Activated CD4-positive, alpha-beta T cell treated with anti-CD3 and anti-CD28 coated beads, Interleukin-2, amount 10 ng/mL, durations not matched to agents 24 days and 14 days (primary cell): ENCODE results near the gene TIMP2. TPM values are rescaled to one million over a fixed set of nuclear protein-coding genes. Genes with fewer than 3 reads are reported as not detected.

Experiments
- DNase-seq: peaks from one replicate; pipeline ENCODE4 v3.0.0; 2022
- H3K27ac Mint-ChIP-seq: one replicate; pipeline ENCODE4 v1.8.0; 2022; ENCODE audit warnings: mild to moderate bottlenecking, mixed read lengths
- H3K27me3 Mint-ChIP-seq: one replicate; pipeline ENCODE4 v1.8.0; 2022; ENCODE audit warnings: mixed read lengths
- H3K36me3 Mint-ChIP-seq: one replicate; pipeline ENCODE4 v1.8.0; 2022; ENCODE audit warnings: low read depth, mild to moderate bottlenecking, mixed read lengths
- H3K4me1 Mint-ChIP-seq: one replicate; pipeline ENCODE4 v1.8.0; 2021; ENCODE audit warnings: mixed read lengths
- H3K4me3 Mint-ChIP-seq: one replicate; pipeline ENCODE4 v1.8.0; 2022; ENCODE audit warnings: mild to moderate bottlenecking, moderate library complexity, mixed read lengths
- H3K9me3 Mint-ChIP-seq: one replicate; pipeline ENCODE4 v1.8.0; 2021; ENCODE audit warnings: mixed read lengths
- intact Hi-C: fragments of 100-400 bp; cut with micrococcal nuclease; formaldehyde crosslinking; loops from one replicate; pipeline ENCODE4 v1.15.1; 2023
- total RNA-seq: library from RNA; stranded (reverse); gene quantifications from 2 replicates; pipeline ENCODE4 v1.2.3, GENCODE V29; 2022

Gene TIMP2
- total RNA-seq: 0.54 and 0.64 TPM in 2 replicates

- H3K4me1 Mint-ChIP-seq: peaks cover 8% of the 10 kb centered on the region
- intact Hi-C loops: loop anchor here (2.0 kb wide), 1 partner anchor 58 kb away; no protein-coding TSS in a partner anchor
- peak; percentile 90 for DNase-seq
- H3K9me3 Mint-ChIP-seq: no peaks in the 10 kb centered on the region
- no peak within 1 kb of the TSS for H3K27ac Mint-ChIP-seq
- peaks cover 28% of the 10 kb centered on the region for H3K27me3 Mint-ChIP-seq
- H3K36me3 Mint-ChIP-seq: no peaks in the 10 kb centered on the region
- peak within 1 kb of the TSS; percentile 70 for H3K4me3 Mint-ChIP-seq
These were observed at the start of gene TIMP2 for GRCh38 chr17:78925234-78925633. Gene TIMP2, minus strand, starts transcription at chr17:78925387. Its CDS starts 299 bp downstream, at chr17:78925088.

- Mint-ChIP-seq H3K27ac (no peak overlapping the region), H3K9me3 (no peaks in the 10 kb centered on the region), H3K4me3 (no peak overlapping the region), H3K27me3 (no peaks in the 10 kb centered on the region), H3K4me1 (peaks cover 15% of the 10 kb centered on the region), H3K36me3 (peaks cover 35% of the 10 kb centered on the region)
- intact Hi-C loops: loop anchor here (5.0 kb wide), 1 partner anchor 477 kb away; no protein-coding TSS in a partner anchor
- DNase-seq: no peak
These were observed 48.8 kb upstream of the TIMP2 start for GRCh38 chr17:78973792-78974520.

- no peaks in the 10 kb centered on the region for H3K27me3 Mint-ChIP-seq
These were observed 48.0 kb upstream of the TIMP2 start for GRCh38 chr17:78973196-78973595.

GRCh38 chr17:78972507-78973105 lies 47.4 kb upstream of the TIMP2 start:
- no peak overlapping the region for H3K27ac Mint-ChIP-seq
- H3K4me3 Mint-ChIP-seq: no peak overlapping the region
- DNase-seq: no peak
- H3K27me3 Mint-ChIP-seq: no peaks in the 10 kb centered on the region
- intact Hi-C loops: loop anchor here (5.0 kb wide), 1 partner anchor 475 kb away; no protein-coding TSS in a partner anchor
- peaks cover 14% of the 10 kb centered on the region for H3K4me1 Mint-ChIP-seq
- H3K36me3 Mint-ChIP-seq: peaks cover 36% of the 10 kb centered on the region
- no peaks in the 10 kb centered on the region for H3K9me3 Mint-ChIP-seq

More at GRCh38 chr17:78973196-78973595, 48.0 kb upstream of the TIMP2 start:
- H3K36me3 Mint-ChIP-seq: peaks cover 37% of the 10 kb centered on the region
- no peak overlapping the region for H3K4me3 Mint-ChIP-seq
- intact Hi-C loops: loop anchor here (5.0 kb wide), 1 partner anchor 476 kb away; no protein-coding TSS in a partner anchor
- no peak overlapping the region for H3K27ac Mint-ChIP-seq
- H3K9me3 Mint-ChIP-seq: no peaks in the 10 kb centered on the region
- no peak for DNase-seq
- peaks cover 15% of the 10 kb centered on the region for H3K4me1 Mint-ChIP-seq

GRCh38 chr17:78971756-78972506 lies 46.7 kb upstream of the TIMP2 start:
- Mint-ChIP-seq H3K9me3 (no peaks in the 10 kb centered on the region), H3K36me3 (peaks cover 30% of the 10 kb centered on the region), H3K27ac (no peak overlapping the region), H3K4me1 (peaks cover 10% of the 10 kb centered on the region), H3K4me3 (no peak overlapping the region), H3K27me3 (no peaks in the 10 kb centered on the region)
- no peak for DNase-seq
- intact Hi-C loops: loop anchor here (1.0 to 5.0 kb wide), 2 partner anchors 107 to 475 kb away; no protein-coding TSS in a partner anchor

GRCh38 chr17:78970834-78971755 lies 45.9 kb upstream of the TIMP2 start:
- H3K4me3 Mint-ChIP-seq: no peak overlapping the region
- no peaks in the 10 kb centered on the region for H3K27me3 Mint-ChIP-seq
- H3K9me3 Mint-ChIP-seq: no peaks in the 10 kb centered on the region
- peaks cover 10% of the 10 kb centered on the region for H3K4me1 Mint-ChIP-seq
- intact Hi-C loops: loop anchor here (1.0 to 5.0 kb wide), 2 partner anchors 106 to 474 kb away; no protein-coding TSS in a partner anchor
- DNase-seq: peak; percentile 92
- peaks cover 30% of the 10 kb centered on the region for H3K36me3 Mint-ChIP-seq
- peak overlapping the region; percentile 78 for H3K27ac Mint-ChIP-seq

- Mint-ChIP-seq H3K27ac (no peak overlapping the region), H3K4me1 (peaks cover 8% of the 10 kb centered on the region), H3K36me3 (peaks cover 27% of the 10 kb centered on the region), H3K4me3 (no peak overlapping the region), H3K27me3 (no peaks in the 10 kb centered on the region), H3K9me3 (no peaks in the 10 kb centered on the region)
- no peak for DNase-seq
- intact Hi-C loops: loop anchor here (5.0 kb wide), 1 partner anchor 473 kb away; no protein-coding TSS in a partner anchor
These were observed 44.7 kb upstream of the TIMP2 start for GRCh38 chr17:78969865-78970264.

- intact Hi-C loops: no loop called here
- no peak overlapping the region for H3K4me3 Mint-ChIP-seq
- H3K4me1 Mint-ChIP-seq: peaks cover 8% of the 10 kb centered on the region
- no peaks in the 10 kb centered on the region for H3K9me3 Mint-ChIP-seq
- H3K36me3 Mint-ChIP-seq: peaks cover 25% of the 10 kb centered on the region
- no peak overlapping the region for H3K27ac Mint-ChIP-seq
- DNase-seq: no peak
- H3K27me3 Mint-ChIP-seq: no peaks in the 10 kb centered on the region
These were observed 42.7 kb upstream of the TIMP2 start for GRCh38 chr17:78967782-78968362.

GRCh38 chr17:78966910-78967600 lies 41.9 kb upstream of the TIMP2 start:
- Mint-ChIP-seq H3K27ac (no peak overlapping the region), H3K4me1 (peaks cover 8% of the 10 kb centered on the region), H3K4me3 (no peak overlapping the region), H3K27me3 (no peaks in the 10 kb centered on the region), H3K9me3 (no peaks in the 10 kb centered on the region), H3K36me3 (peaks cover 20% of the 10 kb centered on the region)
- intact Hi-C loops: no loop called here
- DNase-seq: no peak

- Mint-ChIP-seq H3K27me3 (no peaks in the 10 kb centered on the region), H3K4me1 (peaks cover 4% of the 10 kb centered on the region), H3K27ac (no peak overlapping the region), H3K36me3 (peaks cover 14% of the 10 kb centered on the region), H3K4me3 (no peak overlapping the region), H3K9me3 (no peaks in the 10 kb centered on the region)
- intact Hi-C loops: no loop called here
- no peak for DNase-seq
These were observed 41.1 kb upstream of the TIMP2 start for GRCh38 chr17:78966123-78966813.

- no peak overlapping the region for H3K4me3 Mint-ChIP-seq
- no peak overlapping the region for H3K27ac Mint-ChIP-seq
- intact Hi-C loops: no loop called here
- DNase-seq: no peak
- no peaks in the 10 kb centered on the region for H3K27me3 Mint-ChIP-seq
- peaks cover 9% of the 10 kb centered on the region for H3K36me3 Mint-ChIP-seq
- H3K9me3 Mint-ChIP-seq: no peaks in the 10 kb centered on the region
- no peaks in the 10 kb centered on the region for H3K4me1 Mint-ChIP-seq
These were observed 40.3 kb upstream of the TIMP2 start for GRCh38 chr17:78965491-78965924.

GRCh38 chr17:78963378-78963777 lies 38.2 kb upstream of the TIMP2 start:
- H3K9me3 Mint-ChIP-seq: no peaks in the 10 kb centered on the region
- no peak overlapping the region for H3K27ac Mint-ChIP-seq
- intact Hi-C loops: no loop called here
- H3K27me3 Mint-ChIP-seq: no peaks in the 10 kb centered on the region
- H3K36me3 Mint-ChIP-seq: no peaks in the 10 kb centered on the region
- DNase-seq: no peak
- H3K4me3 Mint-ChIP-seq: no peak overlapping the region
- H3K4me1 Mint-ChIP-seq: no peaks in the 10 kb centered on the region
